Muscle layer of colon (tissue), 2 donors: ENCODE measurements around the gene ST8SIA1.

Source experiments
- H3K27ac ChIP-seq: one replicate; pipeline ENCODE4 v1.7.0; 2013; ENCODE audit warnings: low read depth, mild to moderate bottlenecking, low read length, moderate library complexity
- H3K27me3 ChIP-seq, 2 donors: one replicate each; pipeline ENCODE4 v1.7.0; 2013; ENCODE audit warnings: low read length in 2 of 2, mild to moderate bottlenecking in 2 of 2; ENCODE audit not compliant: insufficient read depth in 2 of 2, control insufficient read depth in 1 of 2
- H3K36me3 ChIP-seq: one replicate; pipeline ENCODE4 v1.7.0; 2013; ENCODE audit warnings: mild to moderate bottlenecking, low read length; ENCODE audit not compliant: insufficient read depth
- H3K4me1 ChIP-seq: one replicate; pipeline ENCODE4 v1.7.0; 2013; ENCODE audit warnings: mild to moderate bottlenecking, low read length; ENCODE audit not compliant: insufficient read depth
- H3K4me3 ChIP-seq, 2 donors: one replicate each; pipeline ENCODE4 v1.7.0; 2013; ENCODE audit warnings: low read length in 2 of 2, low read depth in 1 of 2, mild to moderate bottlenecking in 1 of 2, moderate library complexity in 1 of 2
- H3K9ac ChIP-seq: one replicate; pipeline ENCODE4 v1.7.0; 2013; ENCODE audit warnings: low read length
- H3K9me3 ChIP-seq: one replicate; pipeline ENCODE4 v1.7.0; 2013; ENCODE audit warnings: mild to moderate bottlenecking, low read length
- donor health status: abdominal sarcoma.
- donor health status: Adenocarcinoma of cecum.

Gene ST8SIA1

GRCh38 chr12:22231078-22231477, 103.4 kb downstream of the ST8SIA1 start:
- Histone ChIP-seq H3K27me3 (no peaks in the 10 kb centered on the region), H3K36me3 (no peaks in the 10 kb centered on the region), H3K4me1 (peaks cover 8% of the 10 kb centered on the region), H3K9me3 (no peaks in the 10 kb centered on the region), H3K27ac (no peak overlapping the region), H3K4me3 (no peak overlapping the region), H3K9ac (no peak overlapping the region)

- Histone ChIP-seq H3K27me3 (no peaks in the 10 kb centered on the region), H3K9me3 (no peaks in the 10 kb centered on the region), H3K4me3 (no peak overlapping the region), H3K4me1 (peaks cover 8% of the 10 kb centered on the region), H3K9ac (no peak overlapping the region), H3K27ac (no peak overlapping the region), H3K36me3 (no peaks in the 10 kb centered on the region)
Measured at GRCh38 chr12:22230280-22230794, 104.2 kb downstream of the ST8SIA1 start.

- Histone ChIP-seq H3K27me3 (no peaks in the 10 kb centered on the region), H3K9ac (no peak overlapping the region), H3K9me3 (no peaks in the 10 kb centered on the region), H3K4me1 (peaks cover 8% of the 10 kb centered on the region), H3K4me3 (no peak overlapping the region), H3K27ac (no peak overlapping the region), H3K36me3 (no peaks in the 10 kb centered on the region)
Measured at GRCh38 chr12:22229652-22230279, 104.7 kb downstream of the ST8SIA1 start.

- Histone ChIP-seq H3K27me3 (no peaks in the 10 kb centered on the region), H3K4me1 (peaks cover 8% of the 10 kb centered on the region), H3K27ac (no peak overlapping the region), H3K9me3 (no peaks in the 10 kb centered on the region), H3K9ac (no peak overlapping the region), H3K36me3 (no peaks in the 10 kb centered on the region), H3K4me3 (no peak overlapping the region)
Measured at GRCh38 chr12:22228022-22228875, 106.3 kb downstream of the ST8SIA1 start.

GRCh38 chr12:22223356-22223755, 111.2 kb downstream of the ST8SIA1 start:
- no peak overlapping the region for H3K4me3 ChIP-seq
- no peaks in the 10 kb centered on the region for H3K4me1 ChIP-seq
- no peak overlapping the region for H3K9ac ChIP-seq
- no peak overlapping the region for H3K27ac ChIP-seq
- H3K9me3 ChIP-seq: no peaks in the 10 kb centered on the region
- no peaks in the 10 kb centered on the region for H3K27me3 ChIP-seq
- H3K36me3 ChIP-seq: no peaks in the 10 kb centered on the region

GRCh38 chr12:22217556-22217955, 117.0 kb downstream of the ST8SIA1 start:
- Histone ChIP-seq H3K27me3 (no peaks in the 10 kb centered on the region), H3K9ac (no peak overlapping the region), H3K9me3 (no peaks in the 10 kb centered on the region), H3K36me3 (no peaks in the 10 kb centered on the region), H3K4me1 (no peaks in the 10 kb centered on the region), H3K27ac (no peak overlapping the region), H3K4me3 (no peak overlapping the region)

GRCh38 chr12:22215467-22216253, 118.8 kb downstream of the ST8SIA1 start:
- Histone ChIP-seq H3K36me3 (no peaks in the 10 kb centered on the region), H3K4me3 (no peak overlapping the region), H3K9me3 (no peaks in the 10 kb centered on the region), H3K9ac (no peak overlapping the region), H3K27me3 (no peaks in the 10 kb centered on the region), H3K4me1 (no peaks in the 10 kb centered on the region), H3K27ac (no peak overlapping the region)

GRCh38 chr12:22211128-22211527, 123.4 kb downstream of the ST8SIA1 start:
- Histone ChIP-seq H3K27me3 (no peaks in the 10 kb centered on the region), H3K9me3 (no peaks in the 10 kb centered on the region), H3K4me3 (no peak overlapping the region), H3K9ac (no peak overlapping the region), H3K4me1 (no peaks in the 10 kb centered on the region), H3K36me3 (no peaks in the 10 kb centered on the region), H3K27ac (no peak overlapping the region)

GRCh38 chr12:22209422-22209821, 125.1 kb downstream of the ST8SIA1 start:
- no peaks in the 10 kb centered on the region for H3K9me3 ChIP-seq
- no peaks in the 10 kb centered on the region for H3K4me1 ChIP-seq
- H3K27me3 ChIP-seq: no peaks in the 10 kb centered on the region
- H3K4me3 ChIP-seq: no peak overlapping the region
- no peak overlapping the region for H3K9ac ChIP-seq
- no peaks in the 10 kb centered on the region for H3K36me3 ChIP-seq
- no peak overlapping the region for H3K27ac ChIP-seq

- H3K9me3 ChIP-seq: no peaks in the 10 kb centered on the region
- H3K36me3 ChIP-seq: no peaks in the 10 kb centered on the region
- H3K9ac ChIP-seq: no peak overlapping the region
- H3K4me1 ChIP-seq: no peaks in the 10 kb centered on the region
- no peaks in the 10 kb centered on the region for H3K27me3 ChIP-seq
- no peak overlapping the region for H3K4me3 ChIP-seq
- no peak overlapping the region for H3K27ac ChIP-seq
Measured at GRCh38 chr12:22206111-22206728, 128.3 kb downstream of the ST8SIA1 start.

GRCh38 chr12:22204391-22204790, 130.1 kb downstream of the ST8SIA1 start:
- no peak overlapping the region for H3K9ac ChIP-seq
- H3K27ac ChIP-seq: no peak overlapping the region
- no peak overlapping the region for H3K4me3 ChIP-seq
- H3K27me3 ChIP-seq: no peaks in the 10 kb centered on the region
- no peaks in the 10 kb centered on the region for H3K9me3 ChIP-seq
- H3K36me3 ChIP-seq: no peaks in the 10 kb centered on the region
- H3K4me1 ChIP-seq: no peaks in the 10 kb centered on the region
